ENCODE data around the gene HSPA4.

DNA sequence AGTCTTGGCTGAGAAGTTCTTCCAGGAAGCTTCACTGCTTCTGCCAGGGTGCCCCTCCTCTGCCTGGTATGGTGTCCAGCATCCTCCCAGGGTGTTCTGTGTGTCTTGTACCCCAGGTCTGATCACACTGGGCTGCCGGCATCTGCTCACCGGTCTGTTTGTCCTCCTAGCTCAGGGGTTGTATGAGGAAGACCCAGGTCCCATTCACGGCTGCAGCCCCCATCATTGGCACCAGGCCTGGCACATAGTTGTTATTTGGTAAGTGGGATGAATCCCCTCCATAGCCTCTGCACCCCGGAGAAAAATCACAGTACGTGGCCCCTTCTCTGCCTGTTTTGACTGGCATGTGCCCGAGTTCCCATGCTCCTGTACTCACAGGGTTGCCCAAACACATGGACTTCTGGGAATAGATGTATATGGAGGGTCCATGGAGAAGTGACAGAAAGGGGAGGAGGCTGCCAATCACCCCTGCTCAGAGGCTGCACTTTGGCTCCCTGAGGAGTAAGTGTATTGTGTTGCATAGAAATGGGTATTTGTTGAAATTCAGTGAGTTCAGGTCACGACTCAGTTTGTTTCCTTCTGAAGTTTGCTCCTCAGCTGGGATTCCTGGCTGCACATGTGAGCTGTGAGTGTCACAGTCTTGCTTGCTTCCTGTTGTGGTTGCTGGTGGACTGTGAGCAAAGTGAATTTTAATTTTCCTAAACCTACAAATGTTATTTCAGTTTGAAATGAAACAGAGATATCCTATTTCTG lies 96.2 kb downstream of the HSPA4 start:
- TF ChIP-seq SMC3 (conservative IDR thresholded peaks at IDR 0.05; ENCODE audit: poor library complexity) (no peak), CTCF (IDR thresholded peaks at IDR 0.05; ENCODE audit: poor library complexity, severe bottlenecking) (no peak), MXI1 (conservative IDR thresholded peaks at IDR 0.05; ENCODE audit: poor library complexity, severe bottlenecking) (no peak), TAF1 (IDR thresholded peaks at IDR 0.05; ENCODE audit: low read depth) (no peak), EZH2 (IDR thresholded peaks at IDR 0.05; ENCODE audit: borderline replicate concordance, insufficient read depth, low read length, poor library complexity, severe bottlenecking) (no peak), RAD21 (conservative IDR thresholded peaks at IDR 0.05) (no peak), POLR2AphosphoS5 (IDR thresholded peaks at IDR 0.05) (no peak)

Measured in neural cell (in vitro differentiated cells).